HG03039 (cell line): ENCODE data around the gene MRPL42.
"Not testable (repeated sequence)": the region's sequence is repeated elsewhere in the genome, so short reads cannot be mapped to it uniquely, and the experiment has no call there.

Experiments
- ATAC-seq: cut with Tn5 transposase; IDR thresholded peaks from one replicate; pipeline ENCODE4 v1.9.1; 2021; ENCODE audit warnings: mild to moderate bottlenecking, moderate library complexity; ENCODE audit not compliant: unreplicated experiment

Gene MRPL42

GRCh38 chr12:93443576-93443975 lies 23.7 kb upstream of the MRPL42 start:
- no peak for ATAC-seq

GRCh38 chr12:93447555-93448290 lies 19.6 kb upstream of the MRPL42 start:
- ATAC-seq, result no peak

- no peak for ATAC-seq
These were observed 18.5 kb upstream of the MRPL42 start for GRCh38 chr12:93448796-93449195.

DNA sequence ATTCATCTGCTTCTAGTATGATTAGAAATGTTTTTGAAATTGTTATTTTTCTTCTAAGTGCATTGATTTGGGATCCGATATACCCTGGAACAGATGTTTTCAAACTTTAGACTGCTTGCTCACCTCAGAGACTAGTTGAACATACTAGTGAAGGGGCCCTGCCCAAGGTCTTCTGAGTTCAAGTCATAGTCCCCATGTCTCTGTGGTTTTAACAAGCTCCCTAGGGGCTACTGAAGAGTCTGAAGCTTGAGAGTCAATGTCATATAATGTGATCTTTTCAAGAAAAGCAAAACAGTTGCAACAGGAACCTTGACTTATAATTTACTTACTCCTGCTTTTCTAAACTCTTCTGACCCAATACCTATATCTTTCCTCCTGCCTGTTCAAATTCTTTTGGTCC lies 18.0 kb upstream of the MRPL42 start:
- ATAC-seq, result no peak

DNA sequence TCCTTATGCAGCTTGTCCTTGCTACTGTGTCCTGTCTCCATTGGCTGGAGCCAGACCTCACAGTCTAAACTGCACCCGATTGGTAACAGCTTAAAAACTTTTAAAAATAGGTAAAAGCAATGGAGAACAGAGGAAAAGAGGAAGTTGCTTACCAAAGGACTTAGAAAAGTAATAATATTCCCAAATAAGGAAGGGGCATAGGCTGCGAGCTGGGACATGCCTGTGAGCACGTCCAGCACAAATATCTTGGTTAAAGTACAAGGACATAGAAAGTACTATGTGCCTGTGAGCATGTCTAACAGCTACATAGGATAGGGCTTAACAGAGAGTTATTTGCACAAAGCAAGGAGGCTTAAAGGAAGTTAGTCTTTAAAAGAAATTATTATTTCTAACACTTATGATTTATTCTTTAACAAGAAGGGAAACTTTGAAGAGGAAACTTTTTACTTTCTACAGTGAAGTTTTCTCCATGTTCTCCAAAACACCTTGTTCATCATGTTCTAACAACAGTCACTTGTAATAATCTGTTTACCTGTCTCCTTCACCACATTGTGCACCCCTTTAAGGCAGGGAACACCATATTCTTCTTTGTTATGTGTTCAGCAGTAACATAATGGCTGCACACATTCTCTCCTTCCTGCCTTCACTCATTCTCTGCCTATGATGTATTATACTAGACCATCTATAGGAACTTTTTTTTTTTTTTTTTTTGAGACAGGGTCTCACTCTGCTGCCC lies 15.7 kb upstream of the MRPL42 start:
- ATAC-seq, result no peak

DNA sequence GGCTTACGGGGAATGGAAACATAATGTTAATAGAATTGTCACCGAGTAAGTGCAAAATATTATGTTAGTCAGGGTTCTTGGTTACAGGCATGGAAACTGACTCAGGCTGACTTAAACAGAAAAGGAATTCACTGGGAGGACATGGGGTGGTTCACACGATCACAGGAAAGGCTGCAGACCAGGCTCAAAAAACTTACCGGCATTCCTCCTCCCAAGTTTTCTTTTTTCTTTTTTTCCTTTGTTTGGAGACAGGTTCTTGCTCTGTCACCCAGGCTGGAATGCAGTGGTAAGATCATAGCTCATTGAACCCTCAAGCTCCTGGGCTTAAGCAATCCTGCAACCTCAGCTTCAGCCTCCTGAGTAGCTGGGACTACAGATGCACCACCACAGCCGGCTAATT lies 13.7 kb upstream of the MRPL42 start:
- no peak for ATAC-seq

DNA sequence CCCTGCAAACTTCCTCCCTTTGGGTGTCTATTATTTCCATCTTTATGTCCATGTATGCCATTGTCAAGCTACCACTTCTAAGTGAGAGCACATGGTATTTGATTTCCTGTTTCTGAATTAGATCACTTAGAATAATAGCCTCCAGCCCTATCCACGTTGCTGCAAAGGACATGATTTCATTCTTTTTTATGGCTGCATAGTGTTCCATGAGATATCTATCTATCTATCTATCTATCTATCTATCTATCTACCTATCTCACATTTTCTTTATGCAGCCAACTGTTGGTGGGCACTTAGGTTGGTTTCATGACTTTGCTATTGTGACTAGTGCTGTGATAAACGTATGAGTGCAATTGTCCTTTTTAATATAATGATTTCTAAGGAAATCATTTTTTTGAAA lies 11.2 kb upstream of the MRPL42 start:
- ATAC-seq, result no peak

GRCh38 chr12:93459097-93459496 lies 8.2 kb upstream of the MRPL42 start:
- ATAC-seq, result no peak

DNA sequence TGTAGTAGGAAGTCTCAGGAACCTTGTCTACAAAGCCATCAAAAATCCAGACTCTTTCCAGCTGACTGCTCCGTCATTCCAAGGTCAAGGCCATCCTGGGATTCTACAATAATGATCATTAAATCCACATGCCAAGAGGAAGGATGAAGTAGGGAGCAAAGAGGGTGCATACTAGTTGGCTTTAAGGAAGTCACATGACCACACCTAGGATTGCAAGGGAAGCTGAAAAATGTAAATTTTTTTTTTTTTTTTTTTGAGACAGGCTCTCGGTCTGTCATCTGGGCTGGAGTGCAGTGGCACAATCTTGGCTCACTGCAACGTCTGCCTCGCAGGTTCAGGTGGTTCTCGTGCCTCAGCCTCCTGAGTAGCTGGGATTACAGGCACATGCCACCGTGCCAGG lies 7.3 kb upstream of the MRPL42 start:
- no peak for ATAC-seq

DNA sequence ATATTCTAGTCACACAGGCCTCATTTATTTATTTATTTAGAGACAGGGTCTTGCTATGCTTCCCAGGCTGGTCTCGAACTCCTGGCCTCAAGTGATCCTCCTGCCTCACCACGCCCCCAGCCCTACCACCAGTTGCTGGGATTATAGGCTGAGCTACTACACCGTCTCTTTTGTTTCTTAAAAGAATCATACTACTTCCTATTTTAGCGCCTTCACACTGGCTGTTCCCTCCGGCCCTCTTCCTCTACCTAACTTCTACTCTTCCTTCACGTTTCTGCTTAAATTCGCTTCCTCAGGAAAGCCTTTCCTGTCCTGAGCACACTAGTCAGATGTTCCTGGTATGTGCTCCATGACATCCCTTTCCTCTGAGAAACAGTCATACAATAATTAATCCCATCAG lies 6.4 kb upstream of the MRPL42 start:
- no peak for ATAC-seq

- ATAC-seq, result no peak
These were observed 5.8 kb upstream of the MRPL42 start for GRCh38 chr12:93461503-93461902.

GRCh38 chr12:93465841-93466240 lies 1.5 kb upstream of the MRPL42 start:
- no peak for ATAC-seq

GRCh38 chr12:93466625-93467350 lies 526 bp upstream of the MRPL42 start:
- no peak for ATAC-seq

- peak; percentile 2 for ATAC-seq
These were observed 676 bp downstream of the MRPL42 start for GRCh38 chr12:93468008-93468371.

- no peak for ATAC-seq
These were observed 2.1 kb downstream of the MRPL42 start for GRCh38 chr12:93469386-93469785.

GRCh38 chr12:93476555-93476954 lies 9.2 kb downstream of the MRPL42 start:
- no peak for ATAC-seq

GRCh38 chr12:93482721-93483120 lies 15.4 kb downstream of the MRPL42 start:
- no peak for ATAC-seq

DNA sequence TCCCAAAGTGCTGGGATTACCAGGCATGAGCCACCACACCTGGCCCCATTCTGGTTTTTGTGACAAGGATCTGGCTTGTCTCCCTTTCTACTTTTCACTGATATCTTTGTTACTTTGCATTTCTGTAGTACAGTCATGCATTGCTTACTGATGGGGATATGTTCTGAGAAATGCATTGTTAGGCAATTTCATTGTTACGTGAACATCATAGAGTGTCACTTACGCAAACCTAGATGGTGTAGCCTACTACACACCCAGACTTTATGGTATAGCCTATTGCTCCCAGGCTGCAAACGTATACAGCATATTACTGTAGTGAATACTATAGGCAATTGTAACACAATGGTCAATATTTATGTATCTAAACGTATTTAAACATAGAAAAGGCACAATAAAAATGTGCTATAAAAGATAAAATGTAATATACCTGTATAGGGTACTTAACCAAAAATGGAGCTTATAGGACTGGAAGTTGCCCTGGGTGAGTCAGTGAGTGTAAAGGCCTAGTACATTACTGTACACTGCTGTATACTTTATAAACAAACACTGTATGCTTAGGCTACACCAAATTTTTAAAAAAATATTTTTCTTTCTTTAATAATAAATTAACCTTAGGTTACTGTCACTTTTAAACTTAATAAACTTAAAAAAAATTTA lies 16.0 kb downstream of the MRPL42 start:
- ATAC-seq, result no peak

- no peak for ATAC-seq
These were observed 17.1 kb downstream of the MRPL42 start for GRCh38 chr12:93484315-93484981.

GRCh38 chr12:93492808-93493207 lies 25.5 kb downstream of the MRPL42 start:
- not testable (repeated sequence) for ATAC-seq

DNA sequence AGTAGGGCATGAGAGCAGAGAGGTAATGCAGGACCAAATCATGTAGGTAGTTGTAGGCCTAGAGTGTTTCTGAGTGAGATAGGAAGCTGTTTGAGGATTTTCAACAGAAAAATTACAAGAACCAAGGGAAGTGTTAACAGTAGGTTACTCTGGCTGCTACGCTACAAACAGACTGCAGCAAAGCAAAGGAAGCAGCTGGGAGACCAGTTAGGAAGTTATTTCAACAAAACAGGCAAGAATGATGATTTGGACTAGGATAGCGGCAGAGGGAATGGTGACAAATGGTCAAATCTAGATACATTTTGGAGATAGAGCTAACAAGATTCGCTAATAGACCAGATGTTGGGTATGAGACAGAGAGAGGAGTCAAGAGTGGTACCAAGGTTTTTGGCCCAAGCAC lies 26.8 kb downstream of the MRPL42 start:
- ATAC-seq, result no peak
